GM21737 (cell line): Measurements from ENCODE around the gene CELSR1.
"Not testable (repeated sequence)": the region's sequence is repeated elsewhere in the genome, so short reads cannot be mapped to it uniquely, and the experiment has no call there.

Experiments used
- ATAC-seq: cut with Tn5 transposase; IDR thresholded peaks from one replicate; pipeline ENCODE4 v1.9.1; 2021; ENCODE audit warnings: mild to moderate bottlenecking, moderate library complexity; ENCODE audit not compliant: unreplicated experiment

The CELSR1 gene

GRCh38 chr22:46514592-46515207, 22.7 kb downstream of the CELSR1 start:
- no peak for ATAC-seq

- ATAC-seq: no peak
Observed at GRCh38 chr22:46513908-46514550, 23.4 kb downstream of the CELSR1 start.

GRCh38 chr22:46512683-46513082, 24.7 kb downstream of the CELSR1 start:
- no peak for ATAC-seq

- ATAC-seq: no peak
Observed at GRCh38 chr22:46512039-46512370, 25.4 kb downstream of the CELSR1 start.

- no peak for ATAC-seq
Observed at GRCh38 chr22:46511151-46512038, 26.0 kb downstream of the CELSR1 start.

GRCh38 chr22:46509416-46510089, 27.9 kb downstream of the CELSR1 start:
- ATAC-seq: no peak

GRCh38 chr22:46508491-46508999, 28.9 kb downstream of the CELSR1 start:
- ATAC-seq: no peak

GRCh38 chr22:46507451-46508425, 29.7 kb downstream of the CELSR1 start:
- no peak for ATAC-seq

- ATAC-seq: no peak
Observed at GRCh38 chr22:46504584-46504983, 32.8 kb downstream of the CELSR1 start.

GRCh38 chr22:46502440-46503175, 34.8 kb downstream of the CELSR1 start:
- no peak for ATAC-seq

- ATAC-seq: no peak
Observed at GRCh38 chr22:46501701-46502100, 35.7 kb downstream of the CELSR1 start.

GRCh38 chr22:46501265-46501664, 36.2 kb downstream of the CELSR1 start:
- ATAC-seq: not testable (repeated sequence)

GRCh38 chr22:46500201-46500600, 37.2 kb downstream of the CELSR1 start:
- ATAC-seq: no peak

- ATAC-seq: no peak
Observed at GRCh38 chr22:46499805-46500189, 37.6 kb downstream of the CELSR1 start.

GRCh38 chr22:46491946-46492345, 45.5 kb downstream of the CELSR1 start:
- ATAC-seq: no peak

GRCh38 chr22:46490538-46490937, 46.9 kb downstream of the CELSR1 start:
- no peak for ATAC-seq

GRCh38 chr22:46486996-46487717, 50.3 kb downstream of the CELSR1 start:
- ATAC-seq: no peak

GRCh38 chr22:46484861-46485595, 52.4 kb downstream of the CELSR1 start:
- no peak for ATAC-seq
